H9 (cell line): ENCODE data around the gene LRRN1. TPM values are rescaled to one million over a fixed set of nuclear protein-coding genes. Genes with fewer than 3 reads are reported as not detected.

Experiments used
- DNase-seq: peaks from one replicate; pipeline ENCODE4 v3.0.0-alpha.2; 2017
- H2AFZ ChIP-seq: one replicate; pipeline ENCODE4 v1.6.1; 2013; ENCODE audit warnings: mild to moderate bottlenecking, low read length, control low read depth, moderate library complexity
- H2AK5ac ChIP-seq: 2 replicates; pipeline ENCODE4 v1.6.1; 2013; ENCODE audit warnings: low read length, control low read depth, mixed read lengths; ENCODE audit not compliant: insufficient read length
- H2BK120ac ChIP-seq: one replicate; pipeline ENCODE4 v1.6.1; 2013; ENCODE audit warnings: low read depth, mild to moderate bottlenecking, low read length, control low read depth, inconsistent platforms; ENCODE audit not compliant: poor library complexity, severe bottlenecking
- H2BK12ac ChIP-seq: 2 replicates; pipeline ENCODE4 v1.6.1; 2013; ENCODE audit warnings: low read length, control low read depth, mixed read lengths, low read depth; ENCODE audit not compliant: insufficient read length
- H2BK15ac ChIP-seq: 2 replicates; pipeline ENCODE4 v1.6.1; 2013; ENCODE audit warnings: low read depth, low read length, control low read depth
- H2BK20ac ChIP-seq: one replicate; pipeline ENCODE4 v1.6.1; 2013; ENCODE audit warnings: low read depth, mild to moderate bottlenecking, low read length, control low read depth, inconsistent platforms; ENCODE audit not compliant: poor library complexity, severe bottlenecking
- H2BK5ac ChIP-seq: 2 replicates; pipeline ENCODE4 v1.6.1; 2013; ENCODE audit warnings: low read length, control low read depth, mixed read lengths; ENCODE audit not compliant: insufficient read length
- H3K14ac ChIP-seq: 2 replicates; pipeline ENCODE4 v1.6.1; 2013; ENCODE audit warnings: low read length, control low read depth; ENCODE audit not compliant: insufficient read depth
- H3K18ac ChIP-seq: 2 replicates; pipeline ENCODE4 v1.6.1; 2013; ENCODE audit warnings: low read depth, mild to moderate bottlenecking, mixed read lengths, low read length, control low read depth; ENCODE audit not compliant: insufficient read length
- H3K23ac ChIP-seq: 2 replicates; pipeline ENCODE4 v1.6.1; 2013; ENCODE audit warnings: low read length, control low read depth, mixed read lengths, low read depth; ENCODE audit not compliant: insufficient read length
- H3K23me2 ChIP-seq: 2 replicates; pipeline ENCODE4 v1.6.1; 2013; ENCODE audit warnings: low read depth, mild to moderate bottlenecking, mixed read lengths, low read length, control low read depth; ENCODE audit not compliant: insufficient read length, poor library complexity, severe bottlenecking
- H3K27ac ChIP-seq: 2 replicates; pipeline ENCODE4 v1.5.1; 2013; ENCODE audit warnings: low read length, control low read depth, mixed read lengths, low read depth; ENCODE audit not compliant: insufficient read length
- H3K27me3 ChIP-seq: 2 replicates; pipeline ENCODE4 v1.6.1; 2013; ENCODE audit warnings: low read length, control low read depth, inconsistent platforms; ENCODE audit not compliant: insufficient read depth
- H3K4ac ChIP-seq: 2 replicates; pipeline ENCODE4 v1.6.1; 2013; ENCODE audit warnings: low read depth, mild to moderate bottlenecking, control low read depth, inconsistent platforms, low read length, moderate library complexity
- H3K4me1 ChIP-seq: 2 replicates; pipeline ENCODE4 v1.6.1; 2013; ENCODE audit warnings: low read length, control low read depth, inconsistent platforms; ENCODE audit not compliant: insufficient read depth
- H3K4me2 ChIP-seq: 2 replicates; pipeline ENCODE4 v1.6.1; 2013; ENCODE audit warnings: low read length, control low read depth, mixed read lengths; ENCODE audit not compliant: insufficient read length, insufficient read depth
- H3K56ac ChIP-seq: 2 replicates; pipeline ENCODE4 v1.6.1; 2013; ENCODE audit warnings: low read depth, mild to moderate bottlenecking, mixed read lengths, low read length, control low read depth; ENCODE audit not compliant: insufficient read length
- H3K79me1 ChIP-seq: 2 replicates; pipeline ENCODE4 v1.6.1; 2013; ENCODE audit warnings: low read depth, mild to moderate bottlenecking, moderate library complexity, low read length, control low read depth, inconsistent platforms; ENCODE audit not compliant: insufficient read depth, poor library complexity, severe bottlenecking
- H3K79me2 ChIP-seq: 2 replicates; pipeline ENCODE4 v1.6.1; 2013; ENCODE audit warnings: low read length, control low read depth, inconsistent platforms; ENCODE audit not compliant: insufficient read depth
- H3K9ac ChIP-seq: 2 replicates; pipeline ENCODE4 v1.6.1; 2013; ENCODE audit warnings: low read length, control low read depth, mixed read lengths; ENCODE audit not compliant: insufficient read length; ENCODE audit errors: extremely low read depth
- H3K9me3 ChIP-seq: one replicate; pipeline ENCODE4 v1.6.1; 2013; ENCODE audit warnings: low read depth, low read length, inconsistent platforms; ENCODE audit not compliant: control insufficient read depth
- H3T11ph ChIP-seq: one replicate; pipeline ENCODE4 v1.6.1; 2013; ENCODE audit warnings: mild to moderate bottlenecking, low read length, control low read depth, inconsistent platforms
- H4K20me1 ChIP-seq: one replicate; pipeline ENCODE4 v1.6.1; 2013; ENCODE audit not compliant: control insufficient read depth, insufficient read length, insufficient read depth
- H4K5ac ChIP-seq: 2 replicates; pipeline ENCODE4 v1.6.1; 2013; ENCODE audit warnings: low read depth, mild to moderate bottlenecking, mixed read lengths, low read length, control low read depth; ENCODE audit not compliant: insufficient read length
- H4K8ac ChIP-seq: replicated peaks from 2 replicates; pipeline ENCODE4 v1.6.1; 2013; ENCODE audit warnings: low read length, control low read depth, mixed read lengths, low read depth; ENCODE audit not compliant: insufficient read length
- H4K91ac ChIP-seq: 2 replicates; pipeline ENCODE4 v1.6.1; 2013; ENCODE audit warnings: low read depth, mild to moderate bottlenecking, moderate library complexity, mixed read lengths, low read length, control low read depth; ENCODE audit not compliant: insufficient read length
- H3K27ac Mint-ChIP-seq, 3 experiments: 2 replicates in 2 of 3; 3 replicates in 1 of 3; pipeline ENCODE4 v1.8.0; 2020 to 2021; ENCODE audit warnings: mixed read lengths in 3 of 3, mild to moderate bottlenecking in 1 of 3, moderate library complexity in 1 of 3
- H3K27me3 Mint-ChIP-seq: 2 replicates; pipeline ENCODE4 v1.8.0; 2021; ENCODE audit warnings: low read depth, mild to moderate bottlenecking, moderate library complexity, mixed read lengths
- H3K36me3 Mint-ChIP-seq, 3 experiments: 2 replicates in 2 of 3; 3 replicates in 1 of 3; pipeline ENCODE4 v1.8.0; 2020 to 2021; ENCODE audit warnings: low read depth in 3 of 3, mixed read lengths in 3 of 3; ENCODE audit not compliant: insufficient read depth in 1 of 3
- H3K4me1 Mint-ChIP-seq, 2 experiments: 2 replicates each; pipeline ENCODE4 v1.8.0; 2020; ENCODE audit warnings: mixed read lengths in 2 of 2
- H3K4me3 Mint-ChIP-seq, 2 experiments: 2 replicates in 1 of 2; 3 replicates in 1 of 2; pipeline ENCODE4 v1.8.0; 2020 to 2021; ENCODE audit warnings: mild to moderate bottlenecking in 2 of 2, mixed read lengths in 2 of 2, moderate library complexity in 1 of 2
- H3K9me3 Mint-ChIP-seq, 2 experiments: 2 replicates in 1 of 2; 3 replicates in 1 of 2; pipeline ENCODE4 v1.8.0; 2020; ENCODE audit warnings: mild to moderate bottlenecking in 2 of 2, mixed read lengths in 2 of 2, moderate library complexity in 1 of 2
- WGBS: extraction: QIAGEN DNeasy Blood & Tissue Kit; methylation state at CpG from one replicate; pipeline ENCODE4 v1.1.7; 2013; ENCODE audit warnings: missing lambda C conversion rate, low lambda C conversion rate, mixed read lengths; ENCODE audit not compliant: insufficient read length; ENCODE audit errors: extremely low coverage; 5-methylcytosine and 5-hydroxymethylcytosine counted together
- total RNA-seq: library from RNA; stranded (reverse); gene quantifications from 2 replicates; pipeline ENCODE4 v1.2.1, GENCODE V29; 2021
- TF ChIP-seq, protein P1 (sequence below): fragments of 200-600 bp; sonication (generic); conservative IDR thresholded peaks from 3 replicates; pipeline ENCODE4 v1.8.0; 2021; ENCODE audit warnings: antibody characterized with exemption, mild to moderate bottlenecking

The LRRN1 gene
- total RNA-seq, 1 experiment from 2014 or later = 269 TPM

DNA sequence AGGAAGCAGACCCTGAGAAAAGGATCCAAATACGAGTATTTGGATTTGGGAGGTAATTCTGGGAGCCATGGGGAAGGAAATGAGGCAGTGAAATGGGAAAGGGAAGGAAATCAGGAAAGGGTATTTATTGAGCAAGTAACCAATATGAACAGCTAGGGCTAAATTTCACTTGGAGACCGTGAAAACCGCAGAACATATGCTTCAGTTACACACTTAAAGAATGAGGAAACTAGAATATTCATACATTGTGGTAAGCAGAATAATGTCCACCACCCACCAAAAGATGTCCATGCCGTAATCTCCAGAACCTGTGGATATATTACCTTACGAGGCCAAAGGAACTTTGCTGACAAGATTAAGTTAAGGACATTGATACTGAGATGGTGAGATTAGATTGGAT, 63.3 kb downstream of the LRRN1 start:
- WGBS = no CpG with 5 or more reads among the region's 5 CpGs

More for the DNA sequence above, 63.3 kb downstream of the LRRN1 start:
- TF ChIP-seq, protein P1, sequence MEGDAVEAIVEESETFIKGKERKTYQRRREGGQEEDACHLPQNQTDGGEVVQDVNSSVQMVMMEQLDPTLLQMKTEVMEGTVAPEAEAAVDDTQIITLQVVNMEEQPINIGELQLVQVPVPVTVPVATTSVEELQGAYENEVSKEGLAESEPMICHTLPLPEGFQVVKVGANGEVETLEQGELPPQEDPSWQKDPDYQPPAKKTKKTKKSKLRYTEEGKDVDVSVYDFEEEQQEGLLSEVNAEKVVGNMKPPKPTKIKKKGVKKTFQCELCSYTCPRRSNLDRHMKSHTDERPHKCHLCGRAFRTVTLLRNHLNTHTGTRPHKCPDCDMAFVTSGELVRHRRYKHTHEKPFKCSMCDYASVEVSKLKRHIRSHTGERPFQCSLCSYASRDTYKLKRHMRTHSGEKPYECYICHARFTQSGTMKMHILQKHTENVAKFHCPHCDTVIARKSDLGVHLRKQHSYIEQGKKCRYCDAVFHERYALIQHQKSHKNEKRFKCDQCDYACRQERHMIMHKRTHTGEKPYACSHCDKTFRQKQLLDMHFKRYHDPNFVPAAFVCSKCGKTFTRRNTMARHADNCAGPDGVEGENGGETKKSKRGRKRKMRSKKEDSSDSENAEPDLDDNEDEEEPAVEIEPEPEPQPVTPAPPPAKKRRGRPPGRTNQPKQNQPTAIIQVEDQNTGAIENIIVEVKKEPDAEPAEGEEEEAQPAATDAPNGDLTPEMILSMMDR = no peak
- no peak overlapping the region for H4K91ac ChIP-seq
- H2BK20ac ChIP-seq = no peak overlapping the region
- H4K5ac ChIP-seq = no peak overlapping the region
- H4K20me1 ChIP-seq = no peaks in the 10 kb centered on the region
- H3K36me3 Mint-ChIP-seq = peaks cover 5 to 42% (median 9%) of the 10 kb centered on the region in 3 experiments; a peak in 5 of 7 replicates
- H3K27me3 ChIP-seq = no peaks in the 10 kb centered on the region
- H3K4ac ChIP-seq = no peak overlapping the region
- peaks cover 17 to 20% of the 10 kb centered on the region in 2 experiments; a peak in 4 of 5 replicates for H3K9me3 Mint-ChIP-seq
- no peak overlapping the region for H2BK120ac ChIP-seq
- no peaks in the 10 kb centered on the region; the same call in 1 of the 2 replicates for H3K79me2 ChIP-seq
- no peak overlapping the region for H3K27ac ChIP-seq
- no peaks in the 10 kb centered on the region for H3K23me2 ChIP-seq
- no peak for DNase-seq
- H2BK5ac ChIP-seq = no peak overlapping the region
- no peak overlapping the region for H2BK12ac ChIP-seq
- H2AK5ac ChIP-seq = no peak overlapping the region
- H3K27me3 Mint-ChIP-seq = no peaks in the 10 kb centered on the region; the same call in 1 of the 2 replicates
- H3K23ac ChIP-seq = no peak overlapping the region
- no peak overlapping the region for H3K14ac ChIP-seq
- H3K18ac ChIP-seq = no peak overlapping the region
- no peak overlapping the region for H2BK15ac ChIP-seq
- H3K9me3 ChIP-seq = no peaks in the 10 kb centered on the region
- H3K4me1 ChIP-seq = no peaks in the 10 kb centered on the region
- no peak overlapping the region for H3K56ac ChIP-seq
- no peaks in the 10 kb centered on the region for H3K4me1 Mint-ChIP-seq
- H3T11ph ChIP-seq = no peak overlapping the region
- no peak overlapping the region for H3K4me2 ChIP-seq
- H3K4me3 Mint-ChIP-seq = no peak overlapping the region
- H4K8ac ChIP-seq = no peak overlapping the region
- no peak overlapping the region for H3K9ac ChIP-seq
- no peak overlapping the region for H2AFZ ChIP-seq
- no peak overlapping the region for H3K27ac Mint-ChIP-seq
- H3K79me1 ChIP-seq = no peaks in the 10 kb centered on the region
